Stimulated activated CD8-positive, alpha-beta memory T cell treated with anti-CD3 and anti-CD28 coated beads, Interleukin-4, amount 100 ng/mL, for 24 hours (primary cell): Measurements from ENCODE around the gene SEL1L.
A peak's percentile ranks its signal among the peaks of the same experiment; 100 is the strongest.
"Not testable (repeated sequence)": the region's sequence is repeated elsewhere in the genome, so short reads cannot be mapped to it uniquely, and the experiment has no call there.

Experiments used
- DNase-seq: peaks from one replicate; pipeline ENCODE4 v3.0.0-alpha.2; 2020; ENCODE audit warnings: low read depth

SEL1L gene

DNA sequence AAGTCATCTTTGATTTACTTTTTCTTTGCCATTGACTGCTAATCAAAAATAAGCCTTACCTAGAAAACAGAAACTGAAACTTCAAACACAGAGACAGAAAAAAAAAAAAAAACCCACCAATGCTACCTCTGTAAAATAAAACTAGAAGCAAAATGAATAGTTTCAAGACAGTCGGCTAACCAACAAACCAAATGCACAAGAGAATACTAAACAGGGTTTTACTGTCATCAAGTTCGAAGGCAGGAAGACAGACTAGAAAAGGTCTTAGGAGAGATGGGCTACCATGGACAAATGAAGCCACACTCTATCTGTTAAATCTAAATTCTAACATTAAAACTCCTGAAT, 59.5 kb downstream of the SEL1L start:
- no peak for DNase-seq

DNA sequence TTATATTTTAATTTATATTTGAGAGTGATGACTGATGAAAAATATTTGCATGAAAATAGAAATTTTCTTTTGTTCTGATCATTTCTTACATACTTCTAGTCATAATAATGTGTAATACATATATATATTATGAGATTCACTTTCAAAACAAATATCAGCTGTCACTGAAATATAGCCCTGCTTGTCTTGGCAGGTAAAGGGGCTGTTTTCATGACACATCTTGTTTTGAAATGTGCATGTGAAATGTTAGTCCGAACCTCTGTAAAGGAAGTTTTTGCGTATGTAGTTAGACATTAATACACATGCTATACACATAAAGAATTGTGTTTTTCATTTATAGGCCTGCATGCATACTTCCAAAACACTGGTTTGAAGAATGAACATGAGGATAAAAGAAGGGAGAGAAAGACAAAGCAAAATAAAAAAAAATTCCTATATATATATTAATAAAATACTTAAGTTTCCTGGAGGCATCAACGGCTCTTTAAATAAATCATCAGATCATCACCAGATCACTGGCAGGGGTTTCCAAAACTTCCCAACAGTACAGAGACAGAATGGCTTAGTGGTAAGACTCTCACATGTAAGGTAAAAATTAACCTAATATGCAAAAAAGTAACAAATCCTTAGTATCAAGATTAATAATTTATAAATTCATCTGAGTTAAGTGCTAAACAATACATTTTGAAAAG, 60.1 kb downstream of the SEL1L start:
- DNase-seq, result no peak

DNA sequence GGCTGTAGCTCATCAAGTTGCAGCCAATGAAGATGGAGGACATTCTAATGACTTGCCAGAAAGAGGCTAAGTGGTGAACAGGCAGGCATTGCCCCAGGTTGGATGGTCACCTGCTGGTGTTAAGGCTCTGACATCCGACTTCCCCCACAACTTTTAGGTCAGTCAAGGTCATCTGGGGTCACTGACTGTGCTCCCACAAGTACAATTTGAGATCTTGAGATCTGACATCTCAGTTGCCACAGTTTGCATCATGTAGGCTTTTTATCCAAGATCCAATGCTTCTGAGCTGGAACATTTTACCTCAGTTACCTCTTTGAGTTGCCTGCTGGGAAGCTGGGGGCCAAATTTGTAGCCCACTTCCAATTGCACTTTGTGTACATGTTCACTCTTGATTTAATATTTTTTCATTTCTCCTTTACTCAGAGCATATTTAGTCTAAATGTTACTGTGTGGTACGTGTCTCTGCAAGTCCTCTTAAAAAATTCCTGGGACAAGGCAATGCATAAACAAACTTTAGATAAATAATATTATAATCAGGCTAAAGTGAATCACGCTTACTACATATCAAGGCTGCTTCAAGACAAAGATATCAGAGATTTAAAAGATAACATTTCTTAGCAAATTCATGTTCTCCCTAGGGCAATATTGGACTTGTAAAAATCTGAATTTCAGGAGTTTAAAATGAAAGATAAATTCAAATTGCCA, 61.4 kb downstream of the SEL1L start:
- no peak for DNase-seq

DNA sequence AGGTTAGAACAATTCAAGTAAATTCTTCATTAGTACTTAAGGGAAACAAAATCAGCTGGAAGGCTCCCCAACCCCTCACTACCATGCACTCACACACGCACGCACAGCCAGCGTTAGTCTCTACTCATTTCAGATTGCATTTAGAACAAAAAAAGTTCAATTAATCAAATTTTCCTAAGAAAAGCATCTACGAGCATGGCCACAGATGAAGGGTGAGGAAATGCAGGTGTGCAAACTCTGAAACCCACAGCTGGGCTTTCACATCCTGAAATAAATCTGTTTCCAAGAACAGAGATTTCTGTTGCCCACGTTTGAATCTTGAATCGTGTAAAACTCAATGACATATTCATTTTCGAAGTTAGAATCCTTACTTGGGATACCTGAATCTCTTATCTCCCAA, 62.6 kb downstream of the SEL1L start:
- no peak for DNase-seq

DNA sequence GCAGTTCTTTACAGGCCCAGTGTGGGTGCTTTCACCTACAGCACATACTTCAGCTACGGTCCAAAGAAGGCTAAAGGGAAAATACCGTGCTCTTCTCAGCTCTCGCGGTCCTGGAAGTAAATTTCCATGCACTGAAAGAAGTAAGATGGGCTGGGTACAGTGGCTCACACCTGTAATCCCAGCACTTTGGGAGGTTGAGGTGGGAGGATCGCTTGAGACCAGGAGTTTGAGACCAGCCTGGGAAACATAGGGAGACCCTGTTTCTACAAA, 63.2 kb downstream of the SEL1L start:
- DNase-seq, result not testable (repeated sequence)

DNA sequence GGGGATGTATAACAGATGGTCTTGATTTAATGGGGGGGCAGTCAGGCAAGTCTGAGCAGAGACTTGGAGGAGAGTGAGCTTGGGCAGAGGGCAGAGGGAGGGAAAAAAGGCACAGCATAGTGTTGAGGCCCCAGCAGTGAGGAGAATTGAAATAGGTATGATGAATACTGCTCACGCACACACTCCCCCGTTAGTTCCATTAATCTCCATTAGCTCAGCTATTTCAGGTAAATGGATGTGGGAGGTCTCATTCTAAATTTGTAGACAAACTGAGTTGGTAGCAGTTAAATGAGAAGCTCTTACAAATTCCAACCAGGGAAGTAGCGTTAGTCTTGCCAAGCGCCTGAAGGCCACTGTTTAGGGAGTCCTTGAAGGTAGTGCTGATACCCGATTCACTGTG, 66.8 kb downstream of the SEL1L start:
- DNase-seq, result no peak

DNA sequence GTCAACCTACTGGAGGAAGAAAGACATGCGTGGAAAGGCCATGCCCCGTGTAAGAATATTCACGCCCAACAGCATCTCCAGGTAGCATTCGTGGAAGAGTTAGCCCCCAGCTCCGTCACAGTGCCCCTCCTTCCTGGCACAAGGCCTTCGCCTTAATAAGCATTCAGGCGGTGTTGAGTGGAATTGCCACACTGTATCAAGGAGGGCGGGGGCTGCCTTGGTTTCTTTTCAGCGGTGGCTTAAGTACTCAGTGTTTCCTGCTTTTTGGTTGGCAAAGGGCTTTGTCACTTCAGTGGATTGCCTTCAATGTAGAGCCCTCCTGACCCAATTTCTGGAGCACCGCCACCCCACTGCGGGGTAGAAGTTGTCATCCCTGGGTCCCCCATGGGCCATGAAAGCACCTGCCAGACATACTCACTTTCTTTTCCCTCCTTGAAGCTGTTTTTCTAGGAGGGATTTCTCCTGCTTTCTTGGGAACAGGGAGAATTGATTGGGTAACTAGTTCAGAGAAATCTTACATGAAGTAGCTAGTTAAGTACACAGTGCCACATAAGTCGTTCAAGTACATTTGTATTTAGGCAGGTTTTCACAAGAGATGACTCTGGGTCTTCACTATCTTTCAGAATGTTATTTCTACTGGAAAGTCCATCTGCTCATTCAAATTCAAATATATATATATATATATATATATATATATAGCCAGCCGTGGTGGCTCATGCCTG, 68.0 kb downstream of the SEL1L start:
- DNase-seq, result no peak

DNA sequence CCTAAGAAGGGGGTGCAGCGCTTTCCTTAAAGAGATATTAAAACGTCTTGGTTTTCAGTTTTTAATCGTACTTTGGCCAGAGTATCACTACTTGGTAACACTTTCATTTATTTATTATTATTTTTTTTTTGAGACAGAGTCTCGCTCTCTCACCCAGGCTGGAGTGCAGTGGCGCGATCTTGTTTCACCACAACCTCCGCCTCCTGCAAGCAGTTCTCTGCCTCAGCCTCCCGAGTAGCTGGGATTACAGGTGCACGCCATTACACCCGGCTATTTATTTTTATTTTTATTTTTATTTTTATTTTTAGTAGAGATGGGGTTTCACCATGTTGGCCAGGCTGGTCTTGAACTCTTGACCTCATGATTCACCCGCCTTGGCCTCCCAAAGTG, 68.7 kb downstream of the SEL1L start:
- not testable (repeated sequence) for DNase-seq

DNA sequence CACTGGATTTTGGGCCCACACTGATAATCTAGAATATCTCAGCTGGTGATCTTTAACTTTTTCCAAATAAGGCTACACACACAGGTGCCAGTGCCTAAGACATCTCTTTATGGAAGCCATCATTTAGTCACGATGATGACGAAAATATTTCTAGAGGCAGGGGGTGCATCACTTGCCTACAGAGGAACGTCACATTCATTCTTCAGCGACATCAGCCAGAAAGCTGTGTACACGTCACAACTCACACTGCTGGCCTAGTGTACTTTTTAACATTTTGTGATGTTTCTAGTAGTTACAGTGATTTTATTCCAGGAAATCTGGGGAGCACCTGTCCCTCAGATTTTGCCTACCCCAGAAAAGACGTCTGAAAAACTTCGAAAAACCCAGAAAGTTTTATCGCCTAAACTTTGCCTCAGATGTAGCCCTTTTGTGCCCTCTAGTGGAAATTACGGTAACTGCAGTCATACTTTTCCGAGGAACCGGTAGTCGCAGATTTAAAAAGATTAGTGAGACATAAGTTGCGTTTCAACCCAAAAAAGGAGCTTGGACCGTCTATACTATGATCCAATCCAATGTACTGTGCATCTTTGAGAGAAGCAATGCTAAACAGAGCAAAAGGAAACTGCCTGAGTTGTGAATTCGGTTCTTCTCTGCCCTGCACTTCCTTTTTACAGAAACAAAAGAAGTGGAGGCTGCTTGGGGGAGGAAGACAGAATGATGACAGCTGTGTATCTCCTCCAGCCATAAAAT, 69.2 kb downstream of the SEL1L start:
- DNase-seq, result peak; percentile 8

DNA sequence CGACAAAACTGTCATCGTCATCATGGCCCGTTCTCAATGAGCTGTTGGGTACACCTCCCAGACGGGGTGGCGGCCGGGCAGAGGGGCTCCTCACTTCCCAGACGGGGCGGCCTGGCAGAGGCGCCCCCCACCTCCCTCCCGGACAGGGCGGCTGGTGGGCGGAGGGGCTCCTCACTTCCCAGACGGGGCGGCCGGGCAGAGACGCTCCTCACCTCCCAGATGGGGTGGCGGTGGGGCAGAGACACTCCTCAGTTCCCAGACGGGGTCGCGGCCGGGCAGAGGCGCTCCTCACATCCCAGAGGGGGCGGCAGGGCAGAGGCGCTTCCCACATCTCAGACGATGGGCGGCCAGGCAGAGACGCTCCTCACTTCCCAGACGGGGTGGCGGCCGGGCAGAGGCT, 71.3 kb downstream of the SEL1L start:
- not testable (repeated sequence) for DNase-seq

DNA sequence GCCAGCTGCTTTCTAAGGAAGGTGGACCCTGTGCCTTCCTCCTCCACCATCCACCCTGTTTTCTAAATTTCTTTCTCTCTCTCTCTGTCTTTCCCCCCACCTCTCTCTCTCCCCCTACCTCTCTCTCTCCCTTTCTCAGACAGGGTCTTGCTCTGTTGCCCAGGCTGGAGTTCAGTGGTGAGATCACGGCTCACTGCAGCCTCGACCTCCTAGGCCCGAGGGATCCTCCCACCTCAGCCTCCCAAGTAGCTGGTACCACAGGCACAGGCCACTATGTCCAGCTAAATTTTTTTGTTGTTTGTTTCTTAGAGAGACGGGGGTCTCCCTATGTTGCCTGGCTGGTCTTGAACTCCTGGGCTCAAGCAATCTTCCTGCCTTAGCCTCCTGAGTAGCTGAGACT, 73.7 kb downstream of the SEL1L start:
- DNase-seq, result no peak

DNA sequence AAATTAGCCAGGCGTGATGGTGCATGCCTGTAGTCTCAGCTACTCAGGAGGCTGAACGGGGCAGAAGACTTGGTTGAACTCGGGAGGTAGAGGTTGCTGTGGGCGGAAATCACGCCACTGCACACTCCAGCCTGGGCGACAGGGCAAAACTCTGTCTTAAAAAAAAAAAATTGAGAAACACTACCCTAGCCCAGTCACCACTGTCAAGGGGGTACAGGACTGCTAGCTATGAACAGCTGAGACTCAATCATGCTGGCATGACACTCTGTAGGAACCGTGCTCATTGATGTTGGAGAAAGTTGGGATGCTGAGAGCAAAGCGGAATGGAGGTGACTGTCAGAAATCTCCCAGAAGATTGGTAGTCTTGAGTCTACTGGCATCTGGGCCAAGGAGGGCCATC, 75.3 kb downstream of the SEL1L start:
- no peak for DNase-seq

DNA sequence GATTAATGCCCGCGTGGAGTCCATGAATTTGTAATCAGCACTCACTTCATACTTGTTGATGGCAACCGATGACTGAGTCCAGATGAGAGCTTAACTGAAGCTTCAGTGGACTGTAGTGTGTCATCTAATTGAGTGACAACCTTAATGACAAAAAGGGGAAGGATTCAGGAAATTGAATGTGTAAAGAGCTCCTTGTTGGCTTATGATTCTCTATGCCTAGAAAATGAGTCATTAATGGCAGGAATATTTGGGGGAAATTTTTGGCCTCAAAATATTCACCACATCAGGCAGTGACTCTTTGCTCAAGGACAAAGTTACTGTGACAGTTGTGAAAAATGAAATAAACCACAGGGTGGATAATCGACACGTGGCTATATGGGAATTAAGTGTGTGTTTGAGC, 78.3 kb downstream of the SEL1L start:
- DNase-seq, result no peak

DNA sequence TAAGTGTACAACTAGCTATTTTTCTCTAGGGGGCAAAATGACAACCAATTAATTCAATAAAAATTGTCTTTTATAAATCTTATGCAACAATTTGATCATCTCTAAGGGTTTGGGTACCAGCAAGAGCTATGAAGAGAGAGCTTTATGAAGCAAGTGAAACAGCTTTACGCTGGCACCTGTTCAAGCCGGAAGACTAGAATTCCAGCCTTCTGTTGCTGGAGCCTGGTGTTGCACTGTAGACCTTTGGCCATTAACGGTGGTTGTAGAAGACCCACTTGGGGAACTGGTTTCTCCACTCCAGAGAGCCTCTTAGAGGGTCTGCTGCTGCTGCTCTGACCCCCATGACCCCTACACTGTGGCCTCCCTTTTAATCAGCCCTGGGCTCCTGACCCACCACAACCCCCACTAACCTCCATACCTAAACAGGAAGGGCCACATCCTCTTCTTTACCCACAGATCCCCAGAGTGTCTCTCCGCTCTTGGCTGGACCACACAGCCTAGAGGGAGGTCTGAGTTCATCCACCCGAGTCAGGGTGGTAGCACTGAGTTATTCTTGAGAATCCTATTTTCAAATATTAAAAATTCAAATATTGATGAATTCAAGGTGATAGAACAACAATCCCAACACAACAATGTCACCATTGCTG, 79.0 kb downstream of the SEL1L start:
- no peak for DNase-seq

DNA sequence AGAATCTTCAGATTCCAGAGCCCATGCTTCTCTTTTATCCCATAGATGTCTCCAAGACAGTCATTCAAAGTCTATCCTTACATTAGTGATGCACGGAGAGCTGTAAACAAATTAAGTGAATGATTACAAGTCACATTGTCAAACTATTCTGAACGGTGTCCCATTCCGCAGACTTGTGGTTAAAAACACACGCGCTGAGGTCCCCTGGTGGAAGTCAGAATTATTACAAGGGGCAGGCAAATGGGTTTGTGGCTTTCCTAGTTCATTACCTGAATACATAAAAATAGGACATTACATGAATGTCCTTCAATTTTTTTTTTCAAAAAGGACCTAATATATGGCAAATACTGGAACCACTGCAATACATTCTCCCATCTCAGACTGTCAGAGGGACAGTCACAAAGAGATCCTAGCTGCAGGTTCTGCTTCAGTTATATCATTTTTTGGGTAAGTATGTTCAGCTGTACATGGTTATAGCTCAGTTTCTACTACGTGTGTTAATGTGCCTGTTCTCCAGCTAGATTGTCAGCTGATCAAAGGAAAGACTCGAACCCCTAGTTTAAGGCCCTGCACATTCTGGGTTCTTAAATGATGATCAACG, 80.4 kb downstream of the SEL1L start:
- no peak for DNase-seq

DNA sequence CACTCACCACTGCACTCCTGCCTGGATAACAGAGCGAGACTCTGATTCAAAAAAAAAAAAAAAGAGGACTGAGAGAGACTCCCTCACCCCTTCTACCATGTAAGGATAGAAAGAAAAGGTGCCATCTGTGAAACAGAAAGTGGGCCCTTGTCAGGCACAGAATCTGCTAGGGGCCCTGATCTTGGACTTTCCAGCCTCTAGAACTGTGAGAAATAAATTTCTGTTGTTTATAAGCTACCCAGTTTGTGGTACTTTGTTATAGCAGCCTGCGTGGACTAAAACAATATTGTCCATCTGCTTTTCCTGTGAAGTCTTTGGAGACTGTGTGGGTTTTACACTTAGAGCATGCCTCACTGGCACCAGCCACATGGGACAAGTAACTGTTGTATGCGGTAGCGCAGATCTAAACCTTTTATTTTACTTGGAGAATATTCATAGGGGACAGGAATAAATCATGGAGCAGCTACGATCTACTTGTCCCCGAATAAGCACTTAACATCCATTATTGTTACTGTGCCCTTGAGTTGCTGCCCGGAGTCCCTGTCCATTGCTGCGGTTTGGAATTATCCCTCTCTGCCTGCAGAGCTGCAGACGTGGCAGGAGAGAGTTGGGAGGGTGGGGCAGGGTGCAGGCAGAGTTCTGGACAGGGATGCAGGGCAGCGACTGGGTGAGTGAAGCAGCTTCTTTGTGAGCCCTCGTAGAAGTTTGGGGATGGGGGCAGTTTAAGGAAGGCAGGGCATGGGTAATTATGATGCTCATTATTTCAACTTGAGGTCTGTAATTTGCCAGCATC, 81.1 kb downstream of the SEL1L start:
- no peak for DNase-seq

DNA sequence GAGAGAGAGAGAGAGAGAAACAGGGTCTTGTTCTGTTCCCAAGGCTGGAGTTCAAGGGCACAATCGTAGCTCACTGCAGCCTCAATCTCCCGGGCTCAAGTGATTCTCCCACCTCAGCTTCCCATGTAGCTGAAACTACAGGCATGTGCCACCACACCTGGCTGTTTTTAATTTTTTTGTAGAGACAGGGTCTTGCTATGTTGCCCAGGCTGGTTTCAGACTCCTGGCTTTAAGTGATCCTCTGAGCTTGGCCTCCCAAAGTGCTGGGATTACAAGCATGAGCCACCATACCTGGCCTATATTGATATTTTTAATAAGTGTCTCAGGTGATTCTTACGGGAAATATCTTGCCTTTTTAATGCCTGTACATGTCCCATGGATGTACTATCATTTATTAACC, 82.7 kb downstream of the SEL1L start:
- no peak for DNase-seq

DNA sequence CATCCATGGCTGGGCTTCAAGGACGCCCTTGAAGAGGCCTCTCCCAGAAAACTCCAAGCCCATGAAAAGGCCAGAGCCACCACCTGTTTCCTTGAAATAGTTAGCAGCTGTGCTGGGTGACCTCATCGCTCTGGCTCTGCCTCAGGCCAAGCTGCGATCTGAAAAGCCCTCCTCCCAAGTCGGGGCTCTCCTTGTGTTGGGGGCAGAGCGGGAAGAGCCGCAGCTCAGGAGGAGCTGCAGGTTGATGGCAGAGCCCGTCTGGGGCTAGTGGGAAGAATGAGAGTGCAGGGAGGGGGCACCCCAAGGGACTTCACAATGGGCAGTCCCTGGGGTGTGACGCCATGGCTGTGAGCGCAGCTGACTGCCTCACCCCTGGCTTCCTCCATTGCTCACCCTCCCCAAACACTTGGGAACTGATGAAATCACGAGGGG, 83.5 kb downstream of the SEL1L start:
- DNase-seq, result no peak

DNA sequence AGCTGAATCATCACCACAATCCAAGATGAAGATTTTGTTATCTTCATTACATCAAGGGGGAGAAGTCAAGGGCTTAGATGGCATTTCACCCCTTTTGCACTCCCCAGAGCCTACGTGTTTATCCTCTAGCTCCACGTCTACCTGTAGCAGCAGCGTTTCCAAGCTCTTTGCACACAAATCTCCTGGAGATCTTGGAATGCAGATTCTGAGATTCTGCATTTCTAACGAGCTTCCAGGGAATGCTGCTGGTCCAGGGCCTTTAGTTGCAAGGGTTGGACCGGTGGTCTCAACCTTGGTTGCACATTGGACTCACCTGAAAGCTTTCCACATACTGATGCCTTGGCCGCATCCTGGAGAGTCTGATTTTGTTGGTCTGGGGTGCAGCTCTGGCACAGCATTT, 84.1 kb downstream of the SEL1L start:
- DNase-seq, result no peak

DNA sequence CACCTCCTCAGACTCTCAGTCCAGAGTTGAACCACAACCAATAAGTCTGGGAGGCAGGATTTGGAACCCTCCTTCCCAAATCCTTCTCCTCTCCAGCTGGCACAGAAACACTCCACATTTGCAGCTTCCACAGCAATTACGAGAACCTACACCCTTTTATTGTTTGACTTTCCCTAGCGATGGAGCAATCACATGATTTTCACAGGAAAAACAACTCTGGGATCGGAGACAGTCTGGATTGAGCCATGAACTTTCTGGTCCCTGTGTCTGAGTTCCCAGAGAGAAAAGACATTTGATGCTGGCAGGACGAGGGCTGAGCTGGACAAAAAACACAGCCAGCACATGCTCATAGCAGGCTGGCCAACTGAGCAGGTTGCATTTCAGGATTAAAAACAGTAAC, 84.5 kb downstream of the SEL1L start:
- no peak for DNase-seq
